Naive B cell (primary cell): Measurements from ENCODE around the gene NASP. TPM values are rescaled to one million over a fixed set of nuclear protein-coding genes. Genes with fewer than 3 reads are reported as not detected.

ENCODE experiments used
- ATAC-seq, 2 donors: fragments of 150-1000 bp; cut with Tn5 transposase; 2 replicates each; pipeline ENCODE4 v1.10.0; 2021; ENCODE audit warnings: low read depth in 2 of 2, mild to moderate bottlenecking in 2 of 2, moderate library complexity in 2 of 2
- DNase-seq: peaks from one replicate; pipeline ENCODE4 v3.0.0; 2022
- H3K27ac Mint-ChIP-seq, 6 donors: one replicate each; pipeline ENCODE4 v1.8.0; 2020 to 2022; ENCODE audit warnings: mild to moderate bottlenecking in 6 of 6, mixed read lengths in 6 of 6, moderate library complexity in 5 of 6, inconsistent platforms in 2 of 6
- H3K27me3 Mint-ChIP-seq, 3 donors: one replicate each; pipeline ENCODE4 v1.8.0; 2021 to 2022; ENCODE audit warnings: mixed read lengths in 3 of 3, mild to moderate bottlenecking in 1 of 3
- H3K36me3 Mint-ChIP-seq, 2 donors: one replicate each; pipeline ENCODE4 v1.8.0; 2020 to 2022; ENCODE audit warnings: mixed read lengths in 2 of 2, inconsistent platforms in 1 of 2, mild to moderate bottlenecking in 1 of 2
- H3K4me1 Mint-ChIP-seq, 3 donors: one replicate each; pipeline ENCODE4 v1.8.0; 2020 to 2022; ENCODE audit warnings: mixed read lengths in 3 of 3, inconsistent platforms in 1 of 3, mild to moderate bottlenecking in 1 of 3, moderate library complexity in 1 of 3
- H3K4me3 Mint-ChIP-seq, 8 donors: one replicate each; pipeline ENCODE4 v1.8.0; 2020 to 2022; ENCODE audit warnings: mild to moderate bottlenecking in 8 of 8, mixed read lengths in 8 of 8, moderate library complexity in 8 of 8, inconsistent platforms in 2 of 8
- H3K9me3 Mint-ChIP-seq, 7 donors: one replicate each; pipeline ENCODE4 v1.8.0; 2020 to 2022; ENCODE audit warnings: mixed read lengths in 7 of 7, mild to moderate bottlenecking in 5 of 7, inconsistent platforms in 2 of 7, moderate library complexity in 1 of 7
- polyA plus RNA-seq, 6 donors: library from polyadenylated mRNA; unstranded; fragments of 300-500 nt; fragmentation: Illumina TruSeq; gene quantifications; one replicate each; pipeline ENCODE4 v1.2.3, GENCODE V29; 2021; ENCODE audit warnings: low read depth in 6 of 6

Gene NASP
- polyA plus RNA-seq, 6 donors from 2014 or later = 90.5 to 140 (median 114) TPM

GRCh38 chr1:45551684-45552083, 32.2 kb upstream of the NASP start:
- ATAC-seq = no peak
- Mint-ChIP-seq H3K4me3 (peak overlapping the region; percentile 93 to 99 (median 98)), H3K27me3 (no peaks in the 10 kb centered on the region)

GRCh38 chr1:45552331-45552730, 31.5 kb upstream of the NASP start:
- Mint-ChIP-seq H3K27ac (peak overlapping the region; percentile 1 to 98 (median 80)), H3K36me3 (peaks cover 0 to 8% of the 10 kb centered on the region in 2 donors), H3K4me1 (peaks cover 17 to 40% (median 30%) of the 10 kb centered on the region in 3 donors), H3K4me3 (peak overlapping the region in 7 of 8 donors; percentile 37 to 98 (median 71)), H3K9me3 (no peaks in the 10 kb centered on the region), H3K27me3 (no peaks in the 10 kb centered on the region)
- DNase-seq (no peak), ATAC-seq (no peak)

More at GRCh38 chr1:45551684-45552083, 32.2 kb upstream of the NASP start:
- H3K9me3 Mint-ChIP-seq = no peaks in the 10 kb centered on the region
- peaks cover 19 to 41% (median 33%) of the 10 kb centered on the region in 3 donors for H3K4me1 Mint-ChIP-seq
- peaks cover 0 to 8% of the 10 kb centered on the region in 2 donors for H3K36me3 Mint-ChIP-seq
- no peak for DNase-seq
- peak overlapping the region; percentile 98 to 99 (median 98) for H3K27ac Mint-ChIP-seq

GRCh38 chr1:45554198-45554597, 29.6 kb upstream of the NASP start:
- Mint-ChIP-seq H3K36me3 (peaks cover 0 to 8% of the 10 kb centered on the region in 2 donors), H3K4me1 (peaks cover 20 to 45% (median 34%) of the 10 kb centered on the region in 3 donors), H3K27ac (peak overlapping the region in 1 of 6 donors; percentile 22), H3K4me3 (no peak overlapping the region), H3K9me3 (no peaks in the 10 kb centered on the region), H3K27me3 (no peaks in the 10 kb centered on the region)
- ATAC-seq (no peak), DNase-seq (no peak)

GRCh38 chr1:45557422-45557944, 26.4 kb upstream of the NASP start:
- no peaks in the 10 kb centered on the region for H3K9me3 Mint-ChIP-seq
- H3K36me3 Mint-ChIP-seq = peaks cover 0 to 4% of the 10 kb centered on the region in 2 donors
- H3K27ac Mint-ChIP-seq = peak overlapping the region in 4 of 6 donors; percentile 49 to 84 (median 67)
- no peak overlapping the region for H3K4me3 Mint-ChIP-seq
- ATAC-seq = no peak
- DNase-seq = no peak
- no peaks in the 10 kb centered on the region for H3K27me3 Mint-ChIP-seq
- H3K4me1 Mint-ChIP-seq = peaks cover 10 to 38% (median 20%) of the 10 kb centered on the region in 3 donors

GRCh38 chr1:45563843-45564242, 20.0 kb upstream of the NASP start:
- H3K27ac Mint-ChIP-seq = peak overlapping the region in 4 of 6 donors; percentile 33 to 82 (median 42)

GRCh38 chr1:45566722-45567121, 17.1 kb upstream of the NASP start:
- DNase-seq = no peak
- ATAC-seq = no peak
- Mint-ChIP-seq H3K4me1 (peaks cover 4 to 11% (median 8%) of the 10 kb centered on the region in 3 donors), H3K9me3 (no peaks in the 10 kb centered on the region), H3K27me3 (no peaks in the 10 kb centered on the region), H3K4me3 (no peak overlapping the region), H3K36me3 (peaks cover 4 to 28% of the 10 kb centered on the region in 2 donors), H3K27ac (peak overlapping the region in 3 of 6 donors; percentile 39 to 47 (median 39))

More at GRCh38 chr1:45563843-45564242, 20.0 kb upstream of the NASP start:
- Mint-ChIP-seq H3K4me3 (no peak overlapping the region), H3K27me3 (no peaks in the 10 kb centered on the region), H3K9me3 (no peaks in the 10 kb centered on the region), H3K4me1 (peaks cover 6 to 18% (median 6%) of the 10 kb centered on the region in 3 donors), H3K36me3 (peaks cover 4 to 28% of the 10 kb centered on the region in 2 donors)
- ATAC-seq = no peak
- no peak for DNase-seq

GRCh38 chr1:45567911-45568310, 15.9 kb upstream of the NASP start:
- H3K36me3 Mint-ChIP-seq = peaks cover 4 to 28% of the 10 kb centered on the region in 2 donors

GRCh38 chr1:45568421-45568820, 15.4 kb upstream of the NASP start:
- Mint-ChIP-seq H3K27ac (peak overlapping the region in 2 of 6 donors; percentile 50 to 57), H3K4me1 (peaks cover 3 to 8% (median 5%) of the 10 kb centered on the region in 3 donors), H3K9me3 (no peaks in the 10 kb centered on the region), H3K27me3 (no peaks in the 10 kb centered on the region), H3K4me3 (no peak overlapping the region), H3K36me3 (peaks cover 4 to 28% of the 10 kb centered on the region in 2 donors)
- DNase-seq (no peak), ATAC-seq (no peak)

More at GRCh38 chr1:45567911-45568310, 15.9 kb upstream of the NASP start:
- Mint-ChIP-seq H3K9me3 (no peaks in the 10 kb centered on the region), H3K27ac (peak overlapping the region in 3 of 6 donors; percentile 39 to 94 (median 61)), H3K4me1 (peaks cover 3 to 8% (median 5%) of the 10 kb centered on the region in 3 donors), H3K27me3 (no peaks in the 10 kb centered on the region), H3K4me3 (no peak overlapping the region)
- DNase-seq (no peak), ATAC-seq (no peak)

GRCh38 chr1:45569571-45569961, 14.3 kb upstream of the NASP start:
- H3K27ac Mint-ChIP-seq = peak overlapping the region in 4 of 6 donors; percentile 45 to 93 (median 71)
- no peaks in the 10 kb centered on the region for H3K9me3 Mint-ChIP-seq
- DNase-seq = no peak
- H3K36me3 Mint-ChIP-seq = peaks cover 4 to 23% of the 10 kb centered on the region in 2 donors
- no peak overlapping the region for H3K4me3 Mint-ChIP-seq
- peaks cover 3 to 8% (median 5%) of the 10 kb centered on the region in 3 donors for H3K4me1 Mint-ChIP-seq
- ATAC-seq = no peak
- H3K27me3 Mint-ChIP-seq = no peaks in the 10 kb centered on the region

- Mint-ChIP-seq H3K4me1 (peaks cover 3 to 8% (median 5%) of the 10 kb centered on the region in 3 donors), H3K27ac (peak overlapping the region in 5 of 6 donors; percentile 34 to 93 (median 57)), H3K36me3 (peaks cover 4 to 20% of the 10 kb centered on the region in 2 donors), H3K9me3 (no peaks in the 10 kb centered on the region), H3K4me3 (no peak overlapping the region), H3K27me3 (no peaks in the 10 kb centered on the region)
- DNase-seq = peak; percentile 65
- ATAC-seq = peak; percentile 77 to 98
Observed at GRCh38 chr1:45569962-45570581, 13.8 kb upstream of the NASP start.

GRCh38 chr1:45570631-45571030, 13.2 kb upstream of the NASP start:
- Mint-ChIP-seq H3K9me3 (no peaks in the 10 kb centered on the region), H3K4me3 (no peak overlapping the region), H3K4me1 (peaks cover 3 to 8% (median 5%) of the 10 kb centered on the region in 3 donors), H3K27me3 (no peaks in the 10 kb centered on the region), H3K27ac (peak overlapping the region in 4 of 6 donors; percentile 57 to 93 (median 76)), H3K36me3 (peaks cover 4 to 20% of the 10 kb centered on the region in 2 donors)
- ATAC-seq = no peak
- no peak for DNase-seq

- Mint-ChIP-seq H3K27ac (peak overlapping the region in 1 of 6 donors; percentile 61), H3K36me3 (no peaks in the 10 kb centered on the region), H3K4me3 (no peak overlapping the region), H3K9me3 (no peaks in the 10 kb centered on the region), H3K27me3 (no peaks in the 10 kb centered on the region), H3K4me1 (peaks cover 0 to 8% (median 5%) of the 10 kb centered on the region in 3 donors)
- ATAC-seq (no peak), DNase-seq (no peak)
Observed at GRCh38 chr1:45573231-45573804, 10.5 kb upstream of the NASP start.

GRCh38 chr1:45574105-45574626, 9.7 kb upstream of the NASP start:
- Mint-ChIP-seq H3K9me3 (no peaks in the 10 kb centered on the region), H3K27ac (no peak overlapping the region)

More at GRCh38 chr1:45574105-45574626, 9.7 kb upstream of the NASP start:
- ATAC-seq (no peak), DNase-seq (no peak)
- Mint-ChIP-seq H3K4me1 (peaks cover 0 to 8% (median 5%) of the 10 kb centered on the region in 3 donors), H3K4me3 (peak overlapping the region in 1 of 8 donors; percentile 67), H3K36me3 (no peaks in the 10 kb centered on the region), H3K27me3 (no peaks in the 10 kb centered on the region)
